ENCODE results near the gene CCDC93.

The CCDC93 gene

DNA sequence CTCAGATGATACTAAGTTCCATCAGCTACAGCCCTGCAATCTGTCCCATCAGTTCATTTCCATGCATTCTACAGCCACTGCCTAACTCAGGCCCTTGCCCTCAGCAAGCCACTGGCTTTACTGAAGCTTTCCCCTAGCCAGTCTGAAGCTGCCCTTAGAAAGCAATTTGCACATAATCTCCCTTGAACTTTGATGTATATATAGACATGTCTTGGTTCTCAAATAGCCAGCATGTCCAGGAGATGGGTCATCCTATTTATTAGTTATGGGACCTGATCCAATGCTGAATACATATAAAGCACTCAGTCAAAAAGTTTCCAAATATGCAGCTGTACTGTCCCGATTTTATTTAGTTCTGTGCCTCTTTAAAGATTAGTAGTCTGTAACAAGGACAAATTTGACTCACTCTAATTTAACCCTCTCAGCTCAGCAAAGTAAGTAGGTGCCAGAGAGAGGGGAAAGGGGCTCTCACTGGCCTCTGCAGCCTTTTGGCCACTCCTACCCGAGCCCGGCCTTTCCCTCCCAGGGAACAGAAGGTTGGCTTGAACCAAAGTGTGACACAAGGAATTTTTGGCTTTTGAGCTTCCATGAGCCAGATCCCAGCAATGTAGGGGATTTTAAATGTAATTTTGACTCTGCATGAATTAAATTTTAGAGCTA is 70.7 kb downstream of the CCDC93 start:
- Histone ChIP-seq H3K27me3 (replicated peaks; ENCODE audit: control insufficient read depth, insufficient read depth, low read length) (no peaks in the 10 kb centered on the region), H3K4me3 (replicated peaks; ENCODE audit: low read depth, low read length) (no peak overlapping the region), H3K36me3 (ENCODE audit: control insufficient read depth, insufficient read depth, low read length) (peaks cover 25% of the 10 kb centered on the region)
- DNase-seq (ENCODE audit: extremely low read depth, insufficient read length), result no peak
- TF ChIP-seq, protein P1, sequence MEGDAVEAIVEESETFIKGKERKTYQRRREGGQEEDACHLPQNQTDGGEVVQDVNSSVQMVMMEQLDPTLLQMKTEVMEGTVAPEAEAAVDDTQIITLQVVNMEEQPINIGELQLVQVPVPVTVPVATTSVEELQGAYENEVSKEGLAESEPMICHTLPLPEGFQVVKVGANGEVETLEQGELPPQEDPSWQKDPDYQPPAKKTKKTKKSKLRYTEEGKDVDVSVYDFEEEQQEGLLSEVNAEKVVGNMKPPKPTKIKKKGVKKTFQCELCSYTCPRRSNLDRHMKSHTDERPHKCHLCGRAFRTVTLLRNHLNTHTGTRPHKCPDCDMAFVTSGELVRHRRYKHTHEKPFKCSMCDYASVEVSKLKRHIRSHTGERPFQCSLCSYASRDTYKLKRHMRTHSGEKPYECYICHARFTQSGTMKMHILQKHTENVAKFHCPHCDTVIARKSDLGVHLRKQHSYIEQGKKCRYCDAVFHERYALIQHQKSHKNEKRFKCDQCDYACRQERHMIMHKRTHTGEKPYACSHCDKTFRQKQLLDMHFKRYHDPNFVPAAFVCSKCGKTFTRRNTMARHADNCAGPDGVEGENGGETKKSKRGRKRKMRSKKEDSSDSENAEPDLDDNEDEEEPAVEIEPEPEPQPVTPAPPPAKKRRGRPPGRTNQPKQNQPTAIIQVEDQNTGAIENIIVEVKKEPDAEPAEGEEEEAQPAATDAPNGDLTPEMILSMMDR (IDR thresholded peaks at IDR 0.05; ENCODE audit: insufficient read depth, low read length, poor library complexity, severe bottlenecking), result no peak

DNA sequence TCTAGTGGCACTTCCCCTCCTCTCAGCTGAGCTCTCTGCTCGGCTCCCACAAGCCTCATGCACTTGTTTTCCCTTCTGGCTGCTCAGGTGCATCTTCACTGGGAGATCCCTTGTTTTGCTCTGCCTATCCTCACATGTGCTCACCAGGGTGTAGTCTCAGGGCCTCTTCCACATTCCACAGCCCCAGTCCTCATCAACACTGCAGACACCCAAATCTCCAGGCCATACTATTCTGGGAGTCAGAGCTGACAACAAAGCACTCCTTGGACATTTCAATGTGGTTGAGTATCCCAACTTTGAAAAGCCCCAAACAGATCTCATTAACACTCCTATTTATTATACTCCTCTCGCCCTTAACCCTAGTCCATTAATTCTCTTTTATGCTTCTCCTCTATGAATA is 71.3 kb downstream of the CCDC93 start:
- no peak for DNase-seq (ENCODE audit: extremely low read depth, insufficient read length)
- peaks cover 26% of the 10 kb centered on the region for H3K36me3 ChIP-seq (ENCODE audit: control insufficient read depth, insufficient read depth, low read length)
- no peaks in the 10 kb centered on the region for H3K27me3 ChIP-seq (replicated peaks; ENCODE audit: control insufficient read depth, insufficient read depth, low read length)
- no peak overlapping the region for H3K4me3 ChIP-seq (replicated peaks; ENCODE audit: low read depth, low read length)
- TF ChIP-seq, protein P1 (IDR thresholded peaks at IDR 0.05; ENCODE audit: insufficient read depth, low read length, poor library complexity, severe bottlenecking), result no peak

DNA sequence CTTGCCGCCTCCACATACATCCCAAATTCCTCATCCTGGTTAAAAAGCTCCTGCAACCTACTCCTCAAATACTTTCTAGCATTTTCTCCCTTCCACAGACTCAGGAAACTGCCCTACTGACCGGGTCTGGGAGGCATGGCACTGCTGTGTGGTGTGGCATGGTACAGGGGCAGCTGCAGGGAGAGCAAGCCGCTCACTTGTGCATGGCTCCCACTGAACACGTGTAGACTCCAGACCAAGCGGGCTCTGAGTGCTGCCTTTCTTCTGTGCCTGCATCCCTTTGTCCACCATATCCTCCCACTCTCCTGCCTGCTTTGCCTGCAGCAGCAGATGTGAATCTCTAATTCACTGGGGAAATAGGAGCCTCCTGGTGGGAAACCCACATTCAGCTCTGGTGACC is 72.2 kb downstream of the CCDC93 start:
- H3K4me3 ChIP-seq (replicated peaks; ENCODE audit: low read depth, low read length), result no peak overlapping the region
- peaks cover 25% of the 10 kb centered on the region for H3K36me3 ChIP-seq (ENCODE audit: control insufficient read depth, insufficient read depth, low read length)
- TF ChIP-seq, protein P1 (IDR thresholded peaks at IDR 0.05; ENCODE audit: insufficient read depth, low read length, poor library complexity, severe bottlenecking), result no peak
- no peak for DNase-seq (ENCODE audit: extremely low read depth, insufficient read length)
- H3K27me3 ChIP-seq (replicated peaks; ENCODE audit: control insufficient read depth, insufficient read depth, low read length), result no peaks in the 10 kb centered on the region

DNA sequence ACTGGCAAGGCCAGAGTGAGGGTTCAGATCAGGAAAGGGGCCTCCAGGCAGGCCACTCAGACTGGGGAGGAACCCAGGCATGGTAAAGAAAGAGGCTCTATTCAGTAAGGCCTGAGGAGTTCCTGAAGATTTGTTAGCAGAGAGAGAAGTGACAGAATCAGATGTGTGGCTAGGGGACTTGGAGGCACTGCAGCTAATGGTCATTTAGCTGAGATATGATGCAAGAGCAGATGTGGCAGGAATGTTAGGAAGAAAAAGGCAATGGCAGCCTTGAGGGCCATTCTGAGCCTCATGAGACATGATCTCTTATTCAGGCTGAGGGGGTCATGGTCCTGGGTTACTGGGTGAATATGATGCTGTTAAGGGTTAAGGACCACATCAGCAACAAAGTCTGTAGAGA is 73.4 kb downstream of the CCDC93 start:
- no peak for DNase-seq (ENCODE audit: extremely low read depth, insufficient read length)
- TF ChIP-seq, protein P1 (IDR thresholded peaks at IDR 0.05; ENCODE audit: insufficient read depth, low read length, poor library complexity, severe bottlenecking), result no peak
- Histone ChIP-seq H3K4me3 (replicated peaks; ENCODE audit: low read depth, low read length) (no peak overlapping the region), H3K36me3 (ENCODE audit: control insufficient read depth, insufficient read depth, low read length) (peaks cover 25% of the 10 kb centered on the region), H3K27me3 (replicated peaks; ENCODE audit: control insufficient read depth, insufficient read depth, low read length) (no peaks in the 10 kb centered on the region)

DNA sequence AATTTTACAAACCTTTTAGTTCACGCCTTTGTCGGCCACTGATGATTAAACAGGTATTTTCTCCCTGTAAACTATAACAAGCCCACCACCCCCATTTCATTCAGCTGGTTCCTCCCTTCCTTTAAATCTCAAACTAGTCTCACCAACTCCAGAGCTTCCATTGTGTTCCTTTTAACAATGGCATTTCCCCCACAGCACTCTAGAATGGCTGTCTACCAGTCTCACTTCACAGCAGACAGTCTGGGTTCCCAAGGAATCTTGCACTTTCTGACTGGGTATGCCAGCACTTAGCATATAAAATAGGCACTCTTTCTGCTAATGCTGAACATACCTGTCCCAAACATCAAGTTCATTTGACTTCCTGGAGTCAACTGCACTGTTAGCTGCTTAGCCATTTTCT is 75.3 kb downstream of the CCDC93 start:
- Histone ChIP-seq H3K4me3 (replicated peaks; ENCODE audit: low read depth, low read length) (no peak overlapping the region), H3K36me3 (ENCODE audit: control insufficient read depth, insufficient read depth, low read length) (peaks cover 26% of the 10 kb centered on the region), H3K27me3 (replicated peaks; ENCODE audit: control insufficient read depth, insufficient read depth, low read length) (no peaks in the 10 kb centered on the region)
- DNase-seq (ENCODE audit: extremely low read depth, insufficient read length), result no peak
- TF ChIP-seq, protein P1 (IDR thresholded peaks at IDR 0.05; ENCODE audit: insufficient read depth, low read length, poor library complexity, severe bottlenecking), result no peak
